ENCODE results near the gene FNDC7.

- TF ChIP-seq CTCF (IDR thresholded peaks at IDR 0.05) (no peak), POLR2A (IDR thresholded peaks at IDR 0.05) (no peak), EP300 (IDR thresholded peaks at IDR 0.05) (no peak)
Observed at GRCh38 chr1:108670131-108670773, 42.5 kb upstream of the FNDC7 start.
